ENCODE results near the gene TRIM29. TPM values are rescaled to one million over a fixed set of nuclear protein-coding genes. Genes with fewer than 3 reads are reported as not detected.

TRIM29 gene
- total RNA-seq, 2 donors from 2014 or later, result not detected

GRCh38 chr11:120120805-120121335 lies 17.0 kb downstream of the TRIM29 start:
- H3K27ac ChIP-seq (ENCODE audit: low read depth, low read length), result no peak overlapping the region

DNA sequence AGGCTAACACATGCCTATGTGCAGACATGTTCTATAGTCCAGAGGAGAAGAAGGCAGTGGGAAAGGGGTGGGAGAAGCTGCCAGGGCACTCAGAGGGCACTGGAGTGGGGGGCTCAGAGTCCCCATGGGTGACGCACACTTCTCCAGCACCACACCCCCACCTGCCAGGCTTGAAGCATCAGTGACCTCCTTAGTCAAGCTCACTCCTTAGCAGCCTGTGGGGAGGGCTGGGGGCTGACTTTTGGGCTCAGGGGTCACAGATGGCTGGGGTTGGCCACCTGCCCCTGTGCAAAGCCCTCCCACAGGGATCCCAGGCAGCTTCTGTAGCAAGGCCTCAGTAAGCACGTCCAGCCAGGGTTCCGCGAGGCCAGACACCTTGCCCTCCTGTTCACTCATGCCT lies 18.8 kb downstream of the TRIM29 start:
- Mint-ChIP-seq H3K4me1 (peaks cover 13% of the 10 kb centered on the region), H3K9me3 (peaks cover 3% of the 10 kb centered on the region), H3K27me3 (ENCODE audit: insufficient read depth) (peaks cover 28% of the 10 kb centered on the region), H3K4me3 (no peak overlapping the region), H3K36me3 (ENCODE audit: low read depth) (no peaks in the 10 kb centered on the region), H3K27ac (no peak overlapping the region)
- H3K4me3 ChIP-seq (ENCODE audit: low read length), result no peak overlapping the region
- H3K27ac ChIP-seq (ENCODE audit: low read depth, low read length), result no peak overlapping the region
- no peaks in the 10 kb centered on the region for H3K9me3 ChIP-seq (ENCODE audit: control insufficient read depth, low read length)
- H3K27me3 ChIP-seq (ENCODE audit: control insufficient read depth, insufficient read depth, low read length, poor library complexity, severe bottlenecking), result peaks cover 3% of the 10 kb centered on the region
- WGBS, 2 experiments (ENCODE audit: insufficient coverage in 1 of 2, insufficient read length in 1 of 2), result 92 to 100% methylated on average over 1 to 4 of the region's 4 CpGs
- H3K36me3 ChIP-seq (ENCODE audit: control insufficient read depth, insufficient read depth, low read length), result no peaks in the 10 kb centered on the region
- H3K9ac ChIP-seq (ENCODE audit: extremely low read depth, low read length, poor library complexity, severe bottlenecking), result no peak overlapping the region
- DNase-seq, result no peak
- H3K4me1 ChIP-seq (ENCODE audit: control insufficient read depth, insufficient read depth, low read length), result no peaks in the 10 kb centered on the region
- no peak for TF ChIP-seq CTCF (conservative IDR thresholded peaks at IDR 0.05)

More at GRCh38 chr11:120120805-120121335, 17.0 kb downstream of the TRIM29 start:
- peaks cover 3% of the 10 kb centered on the region for H3K9me3 Mint-ChIP-seq
- no peaks in the 10 kb centered on the region for H3K27me3 ChIP-seq (ENCODE audit: control insufficient read depth, insufficient read depth, low read length, poor library complexity, severe bottlenecking)
- H3K9me3 ChIP-seq (ENCODE audit: control insufficient read depth, low read length), result no peaks in the 10 kb centered on the region
- no peak for DNase-seq
- H3K4me1 Mint-ChIP-seq, result peaks cover 13% of the 10 kb centered on the region
- H3K9ac ChIP-seq (ENCODE audit: extremely low read depth, low read length, poor library complexity, severe bottlenecking), result no peak overlapping the region
- no peak overlapping the region for H3K4me3 ChIP-seq (ENCODE audit: low read length)
- H3K27me3 Mint-ChIP-seq (ENCODE audit: insufficient read depth), result peaks cover 32% of the 10 kb centered on the region
- H3K4me1 ChIP-seq (ENCODE audit: control insufficient read depth, insufficient read depth, low read length), result no peaks in the 10 kb centered on the region
- no peak for TF ChIP-seq CTCF (conservative IDR thresholded peaks at IDR 0.05)
- no peak overlapping the region for H3K27ac Mint-ChIP-seq
- no peaks in the 10 kb centered on the region for H3K36me3 Mint-ChIP-seq (ENCODE audit: low read depth)
- WGBS, 2 experiments (ENCODE audit: insufficient coverage in 1 of 2, insufficient read length in 1 of 2), result 95 to 96% methylated on average over 7 to 8 of the region's 8 CpGs
- no peaks in the 10 kb centered on the region for H3K36me3 ChIP-seq (ENCODE audit: control insufficient read depth, insufficient read depth, low read length)
- no peak overlapping the region for H3K4me3 Mint-ChIP-seq

- peak; percentile 65 for DNase-seq
- Mint-ChIP-seq H3K9me3 (peaks cover 3% of the 10 kb centered on the region), H3K4me1 (peaks cover 13% of the 10 kb centered on the region), H3K4me3 (no peak overlapping the region), H3K27ac (no peak overlapping the region), H3K36me3 (ENCODE audit: low read depth) (no peaks in the 10 kb centered on the region), H3K27me3 (ENCODE audit: insufficient read depth) (peaks cover 34% of the 10 kb centered on the region)
- no peak overlapping the region for H3K4me3 ChIP-seq (ENCODE audit: low read length)
- peaks cover 14% of the 10 kb centered on the region for H3K27me3 ChIP-seq (ENCODE audit: control insufficient read depth, insufficient read depth, low read length, poor library complexity, severe bottlenecking)
- WGBS, 2 experiments (ENCODE audit: insufficient coverage in 1 of 2, insufficient read length in 1 of 2), result 68 to 70% methylated on average over 3 to 9 of the region's 9 CpGs
- no peaks in the 10 kb centered on the region for H3K9me3 ChIP-seq (ENCODE audit: control insufficient read depth, low read length)
- H3K36me3 ChIP-seq (ENCODE audit: control insufficient read depth, insufficient read depth, low read length), result no peaks in the 10 kb centered on the region
- no peaks in the 10 kb centered on the region for H3K4me1 ChIP-seq (ENCODE audit: control insufficient read depth, insufficient read depth, low read length)
- no peak overlapping the region for H3K9ac ChIP-seq (ENCODE audit: extremely low read depth, low read length, poor library complexity, severe bottlenecking)
- no peak for TF ChIP-seq CTCF (conservative IDR thresholded peaks at IDR 0.05)
- no peak overlapping the region for H3K27ac ChIP-seq (ENCODE audit: low read depth, low read length)
These were observed 19.9 kb downstream of the TRIM29 start for GRCh38 chr11:120117991-120118390.
